ENCODE measurements around the gene VAV2. TPM values are rescaled to one million over a fixed set of nuclear protein-coding genes. Genes with fewer than 3 reads are reported as not detected.
A peak's percentile ranks its signal among the peaks of the same experiment; 100 is the strongest.

Gene VAV2
- total and polyA plus RNA-seq, 12 donors: 2.9 to 7.1 (median 5.0) TPM

DNA sequence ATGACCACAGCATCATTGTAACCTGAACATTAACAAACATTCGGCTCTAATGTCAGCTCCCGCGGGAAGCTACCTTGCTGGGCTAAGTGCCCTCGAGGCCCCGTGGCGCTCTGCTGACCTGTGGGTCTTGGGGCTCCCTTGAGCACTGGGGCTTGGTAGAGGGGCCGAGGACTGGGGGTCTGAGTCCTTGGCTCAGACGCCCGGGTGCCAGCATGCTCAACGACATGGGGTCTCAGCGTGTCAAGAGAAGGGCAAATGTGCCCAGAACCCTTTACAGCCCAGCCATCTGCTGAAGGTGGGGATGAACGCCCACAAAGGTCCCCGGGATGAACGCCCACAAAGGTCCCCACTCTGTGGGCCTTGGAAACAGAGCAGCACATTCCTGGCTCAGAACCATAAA is 214.3 kb downstream of the VAV2 start:
- ATAC-seq (no peak), DNase-seq (peak in 1 of 2 donors; percentile 7)
- WGBS, 2 donors: 95% methylated on average over 14 of the region's 14 CpGs
- TF ChIP-seq, protein P1, sequence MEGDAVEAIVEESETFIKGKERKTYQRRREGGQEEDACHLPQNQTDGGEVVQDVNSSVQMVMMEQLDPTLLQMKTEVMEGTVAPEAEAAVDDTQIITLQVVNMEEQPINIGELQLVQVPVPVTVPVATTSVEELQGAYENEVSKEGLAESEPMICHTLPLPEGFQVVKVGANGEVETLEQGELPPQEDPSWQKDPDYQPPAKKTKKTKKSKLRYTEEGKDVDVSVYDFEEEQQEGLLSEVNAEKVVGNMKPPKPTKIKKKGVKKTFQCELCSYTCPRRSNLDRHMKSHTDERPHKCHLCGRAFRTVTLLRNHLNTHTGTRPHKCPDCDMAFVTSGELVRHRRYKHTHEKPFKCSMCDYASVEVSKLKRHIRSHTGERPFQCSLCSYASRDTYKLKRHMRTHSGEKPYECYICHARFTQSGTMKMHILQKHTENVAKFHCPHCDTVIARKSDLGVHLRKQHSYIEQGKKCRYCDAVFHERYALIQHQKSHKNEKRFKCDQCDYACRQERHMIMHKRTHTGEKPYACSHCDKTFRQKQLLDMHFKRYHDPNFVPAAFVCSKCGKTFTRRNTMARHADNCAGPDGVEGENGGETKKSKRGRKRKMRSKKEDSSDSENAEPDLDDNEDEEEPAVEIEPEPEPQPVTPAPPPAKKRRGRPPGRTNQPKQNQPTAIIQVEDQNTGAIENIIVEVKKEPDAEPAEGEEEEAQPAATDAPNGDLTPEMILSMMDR (IDR thresholded peaks at IDR 0.05): no peak
- H3K4me3 ChIP-seq: no peak overlapping the region
- H3K9me3 ChIP-seq: peaks cover 0 to 14% (median 0%) of the 10 kb centered on the region in 11 donors
- H3K27ac ChIP-seq: peak overlapping the region in 1 of 10 donors; percentile 43
- H3K36me3 ChIP-seq: peaks cover 0 to 58% (median 13%) of the 10 kb centered on the region in 9 donors
- H3K4me1 ChIP-seq: peaks cover 0 to 18% (median 3%) of the 10 kb centered on the region in 9 donors
- H3K27me3 ChIP-seq: no peaks in the 10 kb centered on the region
- intact Hi-C loops (cut with DNase I): no loop called here

- H3K4me1 ChIP-seq: peaks cover 0 to 18% (median 3%) of the 10 kb centered on the region in 9 donors
- H3K36me3 ChIP-seq: peaks cover 0 to 57% (median 13%) of the 10 kb centered on the region in 9 donors
- DNase-seq (peak in 1 of 2 donors; percentile 40), ATAC-seq (peak in 7 of 8 donors; percentile 28 to 70 (median 60))
- WGBS, 2 donors: 67 to 71% methylated on average over 15 of the region's 15 CpGs
- intact Hi-C loops (cut with DNase I): no loop called here
- H3K27ac ChIP-seq: peak overlapping the region in 1 of 10 donors; percentile 43
- no peaks in the 10 kb centered on the region for H3K27me3 ChIP-seq
- no peak overlapping the region for H3K4me3 ChIP-seq
- TF ChIP-seq, protein P1 (IDR thresholded peaks at IDR 0.05): no peak
- peaks cover 0 to 14% (median 0%) of the 10 kb centered on the region in 11 donors for H3K9me3 ChIP-seq
Measured at GRCh38 chr9:133777068-133777791, 214.9 kb downstream of the VAV2 start.

- WGBS, 2 donors: 97% methylated on average over 27 of the region's 27 CpGs
- ATAC-seq: no peak
- no peak for DNase-seq
Measured at GRCh38 chr9:133775951-133776905, 215.9 kb downstream of the VAV2 start.

More at GRCh38 chr9:133775951-133776905, 215.9 kb downstream of the VAV2 start:
- Histone ChIP-seq H3K27me3 (no peaks in the 10 kb centered on the region), H3K4me1 (peaks cover 0 to 18% (median 3%) of the 10 kb centered on the region in 9 donors), H3K9me3 (peaks cover 0 to 14% (median 0%) of the 10 kb centered on the region in 11 donors), H3K36me3 (peaks cover 0 to 65% (median 13%) of the 10 kb centered on the region in 9 donors), H3K4me3 (no peak overlapping the region), H3K27ac (no peak overlapping the region)
- TF ChIP-seq, protein P1 (IDR thresholded peaks at IDR 0.05): no peak
- intact Hi-C loops (cut with DNase I): no loop called here
